ENCODE results near the gene SRGAP3. TPM values are rescaled to one million over a fixed set of nuclear protein-coding genes. Genes with fewer than 3 reads are reported as not detected.

The SRGAP3 gene
- total RNA-seq, 1 donor from 2014 or later, result 21.4 TPM

DNA sequence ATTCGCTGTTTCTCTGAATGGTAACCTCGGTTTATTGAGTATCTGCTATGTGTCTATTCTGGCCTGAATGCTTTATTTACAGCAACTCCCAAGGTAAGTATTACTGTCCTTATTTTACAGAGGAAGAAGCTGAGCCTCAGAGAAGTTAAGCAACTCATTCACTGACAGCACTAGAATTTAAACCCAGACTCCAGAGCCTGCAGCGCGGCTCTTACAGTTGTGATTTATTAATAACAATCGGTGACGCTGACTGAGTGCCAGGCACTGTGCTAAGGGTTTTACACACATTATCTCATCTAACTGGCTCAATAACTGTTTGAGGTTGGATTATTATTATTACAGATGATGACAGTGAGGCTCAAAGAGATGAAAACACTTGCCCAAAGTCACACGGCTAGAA lies 19.6 kb downstream of the SRGAP3 start:
- H3K4me1 Mint-ChIP-seq (ENCODE audit: low read depth), result no peaks in the 10 kb centered on the region
- peaks cover 2% of the 10 kb centered on the region for H3K36me3 Mint-ChIP-seq (ENCODE audit: insufficient read depth)
- H3K9me3 Mint-ChIP-seq (ENCODE audit: low read depth), result no peaks in the 10 kb centered on the region
- no peak overlapping the region for H3K4me3 Mint-ChIP-seq (ENCODE audit: low read depth)
- no peak for DNase-seq (ENCODE audit: low spot score, unreplicated experiment)
- no peaks in the 10 kb centered on the region for H3K27me3 Mint-ChIP-seq
- no peak overlapping the region for H3K27ac Mint-ChIP-seq
- TF ChIP-seq CTCF (IDR thresholded peaks at IDR 0.05; ENCODE audit: unreplicated experiment), result no peak

DNA sequence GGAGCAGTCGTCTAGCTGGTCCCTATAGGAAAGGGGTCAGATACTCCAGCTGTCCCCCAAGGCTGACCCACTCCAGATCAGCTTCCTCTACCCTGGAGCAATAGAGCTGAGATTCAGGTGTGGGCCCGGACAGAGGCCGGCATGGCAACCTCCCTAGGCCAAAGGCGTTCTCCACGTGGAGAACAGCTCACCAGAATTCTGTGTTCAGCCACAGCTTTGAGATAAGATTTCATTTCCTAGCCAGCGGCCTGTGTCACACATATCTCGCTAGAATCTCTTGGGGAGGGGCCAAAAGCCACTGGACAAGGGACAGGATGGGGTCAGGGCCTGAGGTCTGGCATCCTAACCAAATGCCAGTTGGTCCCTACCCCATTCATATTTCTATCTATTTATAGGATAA lies 20.1 kb downstream of the SRGAP3 start:
- H3K36me3 Mint-ChIP-seq (ENCODE audit: insufficient read depth), result no peaks in the 10 kb centered on the region
- H3K27ac Mint-ChIP-seq, result no peak overlapping the region
- no peak overlapping the region for H3K4me3 Mint-ChIP-seq (ENCODE audit: low read depth)
- H3K4me1 Mint-ChIP-seq (ENCODE audit: low read depth), result peaks cover 1% of the 10 kb centered on the region
- DNase-seq (ENCODE audit: low spot score, unreplicated experiment), result no peak
- no peaks in the 10 kb centered on the region for H3K27me3 Mint-ChIP-seq
- H3K9me3 Mint-ChIP-seq (ENCODE audit: low read depth), result no peaks in the 10 kb centered on the region
- TF ChIP-seq CTCF (IDR thresholded peaks at IDR 0.05; ENCODE audit: unreplicated experiment), result no peak

GRCh38 chr3:9226326-9226725 lies 23.1 kb downstream of the SRGAP3 start:
- Mint-ChIP-seq H3K4me1 (ENCODE audit: low read depth) (peaks cover 1% of the 10 kb centered on the region), H3K9me3 (ENCODE audit: low read depth) (no peaks in the 10 kb centered on the region), H3K27ac (no peak overlapping the region), H3K4me3 (ENCODE audit: low read depth) (no peak overlapping the region), H3K27me3 (no peaks in the 10 kb centered on the region), H3K36me3 (ENCODE audit: insufficient read depth) (no peaks in the 10 kb centered on the region)
- DNase-seq (ENCODE audit: low spot score, unreplicated experiment), result no peak
- TF ChIP-seq CTCF (IDR thresholded peaks at IDR 0.05; ENCODE audit: unreplicated experiment), result no peak

DNA sequence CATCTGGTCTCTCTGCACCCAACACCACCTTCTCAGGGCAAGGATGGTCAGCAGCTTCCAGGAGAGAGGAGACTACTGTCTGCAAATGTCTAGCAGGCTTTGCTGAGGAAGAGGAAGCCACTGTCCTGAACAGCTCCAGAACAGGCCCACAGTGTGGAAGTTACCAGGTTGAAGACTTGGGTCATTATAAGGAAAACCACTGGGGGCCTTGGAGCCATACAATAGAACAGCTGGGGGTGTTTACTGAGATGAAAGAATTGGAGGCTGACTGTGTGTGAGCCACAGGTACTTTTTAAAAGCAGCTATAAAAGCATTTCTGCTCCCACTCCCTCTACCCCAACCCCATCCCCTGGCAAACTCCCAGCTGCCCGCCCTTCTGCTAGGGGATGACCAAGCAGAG lies 24.2 kb downstream of the SRGAP3 start:
- Mint-ChIP-seq H3K4me3 (ENCODE audit: low read depth) (no peak overlapping the region), H3K9me3 (ENCODE audit: low read depth) (no peaks in the 10 kb centered on the region), H3K27me3 (no peaks in the 10 kb centered on the region), H3K4me1 (ENCODE audit: low read depth) (peaks cover 1% of the 10 kb centered on the region), H3K36me3 (ENCODE audit: insufficient read depth) (no peaks in the 10 kb centered on the region), H3K27ac (no peak overlapping the region)
- no peak for DNase-seq (ENCODE audit: low spot score, unreplicated experiment)
- no peak for TF ChIP-seq CTCF (IDR thresholded peaks at IDR 0.05; ENCODE audit: unreplicated experiment)

DNA sequence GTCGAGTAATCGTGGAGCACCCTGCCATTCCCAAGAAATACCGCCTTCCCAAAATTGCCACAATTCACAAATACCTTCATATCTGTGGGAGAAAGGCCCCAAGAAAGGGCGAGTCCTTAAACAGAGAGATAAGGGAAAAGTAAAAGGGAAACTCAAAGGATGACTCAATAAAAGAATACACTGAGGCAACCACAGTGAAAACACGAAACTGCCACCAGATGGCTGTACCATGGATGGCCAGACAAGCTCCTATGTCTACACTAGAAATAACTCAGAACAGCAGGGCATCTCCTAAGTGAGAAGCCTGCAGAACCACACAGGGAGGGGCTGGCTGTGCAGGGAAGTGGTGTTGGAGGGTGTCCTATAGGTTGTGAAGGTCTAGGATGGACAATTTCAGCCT lies 25.0 kb downstream of the SRGAP3 start:
- no peak for DNase-seq (ENCODE audit: low spot score, unreplicated experiment)
- no peak overlapping the region for H3K27ac Mint-ChIP-seq
- H3K4me1 Mint-ChIP-seq (ENCODE audit: low read depth), result peaks cover 1% of the 10 kb centered on the region
- H3K4me3 Mint-ChIP-seq (ENCODE audit: low read depth), result no peak overlapping the region
- H3K27me3 Mint-ChIP-seq, result no peaks in the 10 kb centered on the region
- no peaks in the 10 kb centered on the region for H3K36me3 Mint-ChIP-seq (ENCODE audit: insufficient read depth)
- TF ChIP-seq CTCF (IDR thresholded peaks at IDR 0.05; ENCODE audit: unreplicated experiment), result no peak
- no peaks in the 10 kb centered on the region for H3K9me3 Mint-ChIP-seq (ENCODE audit: low read depth)
